Endothelial cell of umbilical vein (primary cell): ENCODE data around the gene SYT2. TPM values are rescaled to one million over a fixed set of nuclear protein-coding genes. Genes with fewer than 3 reads are reported as not detected.

Experiments
- BruUV-seq: library from RNA; stranded (reverse); fragments of 400-500 nt; replicated peaks from 2 replicates; lab custom pipeline; 2021; lab: Mats Ljungman, UMichigan
- CTCF ChIA-PET: fragments of 300-600, 350-600 bp; sonication (Branson Sonifier 250); formaldehyde crosslinking; loops from one replicate; lab custom pipeline; 2021; ENCODE audit warnings: antibody characterized with exemption, inconsistent platforms; lab: Charles Lee
- POLR2A ChIA-PET: fragments of 300-600, 350-600 bp; sonication (Branson Sonifier 250); formaldehyde crosslinking; loops from one replicate; lab custom pipeline; 2021; ENCODE audit warnings: antibody characterized with exemption, inconsistent platforms; lab: Charles Lee
- DNase-seq: peaks from one replicate; pipeline ENCODE4 v3.0.0-alpha.2; 2011; ENCODE audit warnings: low read depth, low spot score
- FAIRE-seq: peaks from 2 replicates; lab custom pipeline; 2011; peaks lifted over from hg19 to GRCh38; lab: Jason Lieb, UNC
- H2AFZ ChIP-seq: 2 replicates; pipeline ENCODE4 v1.6.0; 2012; ENCODE audit warnings: low read depth, low read length, control low read depth, inconsistent platforms
- H3K27ac ChIP-seq: 2 replicates; pipeline ENCODE4 v1.5.1; 2011; ENCODE audit warnings: low read depth, mild to moderate bottlenecking, control low read depth, low read length, moderate library complexity; ENCODE audit not compliant: insufficient read depth
- H3K27me3 ChIP-seq, 2 experiments: 2 replicates each; pipeline versions ENCODE4 v1.6.0 to v1.6.1; 2011; ENCODE audit warnings: low read length in 2 of 2, mixed read lengths in 1 of 2; ENCODE audit not compliant: control insufficient read depth in 2 of 2, insufficient read depth in 2 of 2
- H3K36me3 ChIP-seq, 2 experiments: 2 replicates in 1 of 2; 3 replicates in 1 of 2; pipeline ENCODE4 v1.5.1; 2011; ENCODE audit warnings: low read length in 2 of 2, mild to moderate bottlenecking in 1 of 2, moderate library complexity in 1 of 2; ENCODE audit not compliant: control insufficient read depth in 2 of 2, insufficient read depth in 2 of 2; ENCODE audit errors: extremely low read depth in 1 of 2
- H3K4me1 ChIP-seq: 3 replicates; pipeline ENCODE4 v1.5.1; 2011; ENCODE audit warnings: mild to moderate bottlenecking, low read length; ENCODE audit not compliant: control insufficient read depth, insufficient read depth; ENCODE audit errors: extremely low read depth
- H3K4me2 ChIP-seq: 2 replicates; pipeline ENCODE4 v1.6.1; 2011; ENCODE audit warnings: low read length, control low read depth, mixed read lengths; ENCODE audit not compliant: insufficient read depth
- H3K4me3 ChIP-seq, 3 experiments: fragments of 200-600 bp in 1 of 3; sonication (generic), shearing (Covaris generic) in 1 of 3; replicated peaks in 1 of 3; 2 replicates each; pipeline ENCODE4 v1.5.1; 2011 to 2016; ENCODE audit warnings: control low read depth in 3 of 3, low read length in 3 of 3, mild to moderate bottlenecking in 2 of 3, inconsistent platforms in 1 of 3, low read depth in 1 of 3, moderate library complexity in 1 of 3; ENCODE audit not compliant: insufficient read depth in 1 of 3
- H3K79me2 ChIP-seq: 2 replicates; pipeline ENCODE4 v1.6.0; 2012; ENCODE audit warnings: low read length, inconsistent platforms; ENCODE audit not compliant: control insufficient read depth, insufficient read depth
- H3K9ac ChIP-seq: replicated peaks from 2 replicates; pipeline ENCODE3; 2011; ENCODE audit warnings: low read length, control low read depth; ENCODE audit not compliant: insufficient read depth; ENCODE audit errors: extremely low read depth
- H3K9me1 ChIP-seq: replicated peaks from 3 replicates; pipeline ENCODE4 v1.6.0; 2011; ENCODE audit warnings: mild to moderate bottlenecking, low read length; ENCODE audit not compliant: control insufficient read depth, insufficient read depth; ENCODE audit errors: extremely low read depth
- H3K9me3 ChIP-seq: replicated peaks from 2 replicates; pipeline ENCODE4 v1.5.1; 2012; ENCODE audit warnings: low read length, inconsistent platforms; ENCODE audit not compliant: control insufficient read depth, insufficient read depth
- H4K20me1 ChIP-seq: replicated peaks from 2 replicates; pipeline ENCODE3; 2011; ENCODE audit warnings: mild to moderate bottlenecking, low read length; ENCODE audit not compliant: control insufficient read depth, insufficient read depth; ENCODE audit errors: extremely low read depth
- CTCF ChIP-seq, 2 donors: IDR thresholded peaks; 1 replicate in 1 of 2; 2 replicates in 1 of 2; pipeline ENCODE4 v1.5.1; 2011; ENCODE audit warnings: low read length in 2 of 2, mild to moderate bottlenecking in 2 of 2, moderate library complexity in 2 of 2, control low read depth in 1 of 2, inconsistent platforms in 1 of 2, low read depth in 1 of 2; ENCODE audit not compliant: insufficient read depth in 1 of 2; ENCODE audit errors: extremely low read depth in 1 of 2
- EZH2 ChIP-seq: IDR thresholded peaks from 2 replicates; pipeline ENCODE4 v1.6.1; 2012; ENCODE audit warnings: borderline replicate concordance, low read depth, mild to moderate bottlenecking, moderate library complexity, low read length, inconsistent platforms; ENCODE audit not compliant: severe bottlenecking
- FOS ChIP-seq: IDR thresholded peaks from 2 replicates; pipeline ENCODE4 v1.6.1; 2011; ENCODE audit warnings: mild to moderate bottlenecking, low read length, moderate library complexity, borderline replicate concordance; ENCODE audit not compliant: insufficient read depth
- GATA2 ChIP-seq: IDR thresholded peaks from 2 replicates; pipeline ENCODE4 v1.7.0; 2011; ENCODE audit warnings: low read depth, mild to moderate bottlenecking, moderate library complexity, mixed read lengths, low read length; ENCODE audit not compliant: insufficient read length, insufficient read depth
- JUN ChIP-seq: IDR thresholded peaks from 2 replicates; pipeline ENCODE4 v1.6.1; 2011; ENCODE audit warnings: borderline replicate concordance, low read depth; ENCODE audit not compliant: insufficient read length, insufficient read depth
- MYC ChIP-seq: IDR thresholded peaks from one replicate; pipeline ENCODE4 v1.6.1; 2011; ENCODE audit warnings: mild to moderate bottlenecking, low read depth, low read length
- POLR2A ChIP-seq: IDR thresholded peaks from 2 replicates; pipeline ENCODE4 v1.6.1; 2012; ENCODE audit warnings: low read depth, mild to moderate bottlenecking, control low read depth, low read length
- POLR2AphosphoS5 ChIP-seq: IDR thresholded peaks from 2 replicates; pipeline ENCODE4 v1.6.1; 2012; ENCODE audit warnings: low read depth, mild to moderate bottlenecking, control low read depth, low read length, moderate library complexity; ENCODE audit not compliant: insufficient read depth
- dilution Hi-C: fragments of 300-500 bp; cut with MboI; formaldehyde crosslinking; loops from one replicate; pipeline ENCODE4 v1.15.0; 2019; ENCODE audit warnings: low sequenced_read_pairs; ENCODE audit not compliant: extremely low pct_ligation_motif_present
- intact Hi-C: fragments of 100-400 bp; cut with micrococcal nuclease; formaldehyde crosslinking; loops from one replicate; pipeline ENCODE4 v1.10.0; 2022
- polyA plus RNA-seq, 4 experiments: library from polyadenylated mRNA; depleted of rRNA in 3 of 4; stranded (reverse) in 3 of 4; unstranded in 1 of 4; fragments of >200 nt; gene quantifications; 2 replicates each; pipeline versions ENCODE4 v1.2.1 to v1.2.3, GENCODE V29; 2011 to 2012; ENCODE audit warnings: missing spikeins in 1 of 4
- total RNA-seq: library from RNA; stranded (reverse); gene quantifications from 2 replicates; pipeline ENCODE4 v1.2.3, GENCODE V29; 2021
- TF ChIP-seq, protein P1 (sequence below): IDR thresholded peaks from 2 replicates; pipeline ENCODE4 v1.6.1; 2011; ENCODE audit not compliant: insufficient read depth, insufficient read length

The SYT2 gene
- total and polyA plus RNA-seq, 2 donors (not counting 3 experiments of a cell fraction or from before 2014, with no cell fraction given) = not detected

- Histone ChIP-seq H3K9me1 (no peaks in the 10 kb centered on the region), H3K27me3 (peaks cover 51 to 62% of the 10 kb centered on the region in 2 experiments), H3K4me3 (no peak overlapping the region), H3K9me3 (no peaks in the 10 kb centered on the region), H4K20me1 (no peaks in the 10 kb centered on the region), H3K27ac (no peak overlapping the region), H3K79me2 (no peaks in the 10 kb centered on the region), H3K4me1 (no peaks in the 10 kb centered on the region), H3K9ac (no peak overlapping the region), H3K36me3 (no peaks in the 10 kb centered on the region), H2AFZ (no peak overlapping the region), H3K4me2 (no peak overlapping the region)
- DNase-seq = no peak
- dilution Hi-C loops (no loop called here), intact Hi-C loops (no loop called here)
- no peak for FAIRE-seq
- POLR2A ChIA-PET = no interaction called here
- TF ChIP-seq GATA2 (no peak), JUN (no peak), EZH2 (no peak), MYC (no peak), CTCF (IDR thresholded peaks at IDR 0.05; ENCODE audit: extremely low read depth in 1 of 2, insufficient read depth in 1 of 2, low read depth in 1 of 2, low read length in 2 of 2) (no peak), POLR2A (no peak), POLR2AphosphoS5 (no peak), FOS (no peak)
- TF ChIP-seq, protein P1, sequence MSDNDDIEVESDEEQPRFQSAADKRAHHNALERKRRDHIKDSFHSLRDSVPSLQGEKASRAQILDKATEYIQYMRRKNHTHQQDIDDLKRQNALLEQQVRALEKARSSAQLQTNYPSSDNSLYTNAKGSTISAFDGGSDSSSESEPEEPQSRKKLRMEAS = no peak
- CTCF ChIA-PET = no interaction called here
- no TSS peak for BruUV-seq
Measured at GRCh38 chr1:202645097-202645476, 65.2 kb downstream of the SYT2 start.
